Liver (tissue), 3 donors: ENCODE results near the gene C4A.
"Not testable (repeated sequence)": the region's sequence is repeated elsewhere in the genome, so short reads cannot be mapped to it uniquely, and the experiment has no call there.

Source experiments
- JUND ChIP-seq, 2 donors: IDR thresholded peaks; 2 replicates each; pipeline ENCODE4 v1.6.1; 2016; ENCODE audit warnings: antibody characterized with exemption in 2 of 2
- TAF1 ChIP-seq: conservative IDR thresholded peaks from 2 replicates; pipeline ENCODE4 v1.6.1; 2016; ENCODE audit warnings: antibody characterized with exemption, mild to moderate bottlenecking
- TF ChIP-seq, protein P1 (sequence below): fragments of 150-350 bp; IDR thresholded peaks from 2 replicates; pipeline ENCODE4 v1.5.1; 2017; ENCODE audit warnings: improper control_type of control experiment, low read depth, low read length; ENCODE audit not compliant: missing input control
- donor health status: healthy.
- donor health status: healthy.

DNA sequence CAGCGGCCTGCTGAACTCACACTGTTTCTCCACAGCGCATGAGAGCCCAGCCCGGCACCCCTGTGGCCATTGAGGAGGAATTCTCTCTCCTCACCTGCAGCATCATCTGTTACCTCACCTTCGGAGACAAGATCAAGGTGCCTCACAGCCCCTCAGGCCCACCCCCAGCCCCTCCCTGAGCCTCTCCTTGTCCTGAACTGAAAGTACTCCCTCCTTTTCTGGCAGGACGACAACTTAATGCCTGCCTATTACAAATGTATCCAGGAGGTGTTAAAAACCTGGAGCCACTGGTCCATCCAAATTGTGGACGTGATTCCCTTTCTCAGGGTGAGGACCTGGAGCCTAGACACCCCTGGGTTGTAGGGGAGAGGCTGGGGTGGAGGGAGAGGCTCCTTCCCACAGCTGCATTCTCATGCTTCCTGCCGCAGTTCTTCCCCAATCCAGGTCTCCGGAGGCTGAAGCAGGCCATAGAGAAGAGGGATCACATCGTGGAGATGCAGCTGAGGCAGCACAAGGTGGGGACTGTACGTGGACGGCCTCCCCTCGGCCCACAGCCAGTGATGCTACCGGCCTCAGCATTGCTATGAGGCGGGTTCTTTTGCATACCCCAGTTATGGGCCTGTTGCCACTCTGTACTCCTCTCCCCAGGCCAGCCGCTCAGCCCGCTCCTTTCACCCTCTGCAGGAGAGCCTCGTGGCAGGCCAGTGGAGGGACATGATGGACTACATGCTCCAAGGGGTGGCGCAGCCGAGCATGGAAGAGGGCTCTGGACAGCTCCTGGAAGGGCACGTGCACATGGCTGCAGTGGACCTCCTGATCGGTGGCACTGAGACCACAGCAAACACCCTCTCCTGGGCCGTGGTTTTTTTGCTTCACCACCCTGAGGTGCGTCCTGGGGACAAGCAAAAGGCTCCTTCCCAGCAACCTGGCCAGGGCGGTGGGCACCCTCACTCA is 57.7 kb downstream of the C4A start:
- TF ChIP-seq TAF1; JUND (IDR thresholded peaks at IDR 0.05): not testable (repeated sequence)
- TF ChIP-seq, protein P1, sequence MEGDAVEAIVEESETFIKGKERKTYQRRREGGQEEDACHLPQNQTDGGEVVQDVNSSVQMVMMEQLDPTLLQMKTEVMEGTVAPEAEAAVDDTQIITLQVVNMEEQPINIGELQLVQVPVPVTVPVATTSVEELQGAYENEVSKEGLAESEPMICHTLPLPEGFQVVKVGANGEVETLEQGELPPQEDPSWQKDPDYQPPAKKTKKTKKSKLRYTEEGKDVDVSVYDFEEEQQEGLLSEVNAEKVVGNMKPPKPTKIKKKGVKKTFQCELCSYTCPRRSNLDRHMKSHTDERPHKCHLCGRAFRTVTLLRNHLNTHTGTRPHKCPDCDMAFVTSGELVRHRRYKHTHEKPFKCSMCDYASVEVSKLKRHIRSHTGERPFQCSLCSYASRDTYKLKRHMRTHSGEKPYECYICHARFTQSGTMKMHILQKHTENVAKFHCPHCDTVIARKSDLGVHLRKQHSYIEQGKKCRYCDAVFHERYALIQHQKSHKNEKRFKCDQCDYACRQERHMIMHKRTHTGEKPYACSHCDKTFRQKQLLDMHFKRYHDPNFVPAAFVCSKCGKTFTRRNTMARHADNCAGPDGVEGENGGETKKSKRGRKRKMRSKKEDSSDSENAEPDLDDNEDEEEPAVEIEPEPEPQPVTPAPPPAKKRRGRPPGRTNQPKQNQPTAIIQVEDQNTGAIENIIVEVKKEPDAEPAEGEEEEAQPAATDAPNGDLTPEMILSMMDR: not testable (repeated sequence)
